ENCODE data around the gene GCC2. TPM values are rescaled to one million over a fixed set of nuclear protein-coding genes. Genes with fewer than 3 reads are reported as not detected.

The GCC2 gene
- total RNA-seq, 1 donor from 2014 or later: 53.9 TPM

GRCh38 chr2:108533832-108534583 lies 85.0 kb downstream of the GCC2 start, which contains the start of gene LIMS1:
TSS of gene LIMS1 (plus strand) at chr2:108534470. CDS start at chr2:108534563, 93 bp downstream.
- Histone ChIP-seq H3K9me3 (ENCODE audit: insufficient read depth, low read depth, low read length) (no peaks in the 10 kb centered on the region), H3K4me1 (ENCODE audit: insufficient read depth, low read length) (peaks cover 28% of the 10 kb centered on the region), H3K9ac (ENCODE audit: low read length) (peak within 1 kb of the TSS; percentile 95), H3K79me2 (ENCODE audit: insufficient read depth, low read length) (peaks cover 45% of the 10 kb centered on the region), H3K27ac (ENCODE audit: low read depth, low read length) (peak within 1 kb of the TSS; percentile 91), H3K27me3 (ENCODE audit: insufficient read depth, low read length) (no peaks in the 10 kb centered on the region), H3K4me3 (ENCODE audit: insufficient read depth, low read depth, low read length) (peak within 1 kb of the TSS; percentile 89), H3K36me3 (ENCODE audit: insufficient read depth, low read length) (no peaks in the 10 kb centered on the region), H2AFZ (ENCODE audit: low read depth, low read length) (peak within 1 kb of the TSS; percentile 16), H4K20me1 (ENCODE audit: insufficient read depth, low read length) (peaks cover 44% of the 10 kb centered on the region), H3K4me2 (ENCODE audit: low read length) (peak within 1 kb of the TSS; percentile 92)
- peak within 1 kb of the TSS; percentile 98 for H3K4me3 Mint-ChIP-seq (ENCODE audit: unreplicated experiment)
- H3K4me1 Mint-ChIP-seq (ENCODE audit: low read depth, unreplicated experiment): peaks cover 19% of the 10 kb centered on the region
- peak within 1 kb of the TSS; percentile 99 for H3K27ac Mint-ChIP-seq (ENCODE audit: unreplicated experiment)
- FAIRE-seq (no peak), DNase-seq (ENCODE audit: low read depth) (peak; percentile 78)
- TF ChIP-seq CTCF (IDR thresholded peaks at IDR 0.05; ENCODE audit: insufficient read depth, low read depth, low read length) (no peak), EZH2 (IDR thresholded peaks at IDR 0.05; ENCODE audit: insufficient read depth, low read length) (no peak)
- H3K9me3 Mint-ChIP-seq (ENCODE audit: unreplicated experiment): no peaks in the 10 kb centered on the region
- peaks cover 3% of the 10 kb centered on the region for H3K36me3 Mint-ChIP-seq (ENCODE audit: low read depth, unreplicated experiment)
- no peaks in the 10 kb centered on the region for H3K27me3 Mint-ChIP-seq (ENCODE audit: low read depth, unreplicated experiment)

- peaks cover 52% of the 10 kb centered on the region for H3K79me2 ChIP-seq (ENCODE audit: insufficient read depth, low read length)
- peak overlapping the region; percentile 95 for H3K9ac ChIP-seq (ENCODE audit: low read length)
- FAIRE-seq: peak; percentile 5
- H3K4me1 ChIP-seq (ENCODE audit: insufficient read depth, low read length): peaks cover 28% of the 10 kb centered on the region
- H2AFZ ChIP-seq (ENCODE audit: low read depth, low read length): no peak overlapping the region
- H3K27ac ChIP-seq (ENCODE audit: low read depth, low read length): peak overlapping the region; percentile 83
- H3K36me3 Mint-ChIP-seq (ENCODE audit: low read depth, unreplicated experiment): peaks cover 4% of the 10 kb centered on the region
- H3K9me3 Mint-ChIP-seq (ENCODE audit: unreplicated experiment): no peaks in the 10 kb centered on the region
- peak overlapping the region; percentile 97 for H3K27ac Mint-ChIP-seq (ENCODE audit: unreplicated experiment)
- no peaks in the 10 kb centered on the region for H3K27me3 Mint-ChIP-seq (ENCODE audit: low read depth, unreplicated experiment)
- no peak for TF ChIP-seq EZH2 (IDR thresholded peaks at IDR 0.05; ENCODE audit: insufficient read depth, low read length)
- no peak for TF ChIP-seq CTCF (IDR thresholded peaks at IDR 0.05; ENCODE audit: insufficient read depth, low read depth, low read length)
- DNase-seq (ENCODE audit: low read depth): no peak
- H3K4me2 ChIP-seq (ENCODE audit: low read length): peak overlapping the region; percentile 92
- H3K27me3 ChIP-seq (ENCODE audit: insufficient read depth, low read length): no peaks in the 10 kb centered on the region
- H3K4me3 Mint-ChIP-seq (ENCODE audit: unreplicated experiment): peak overlapping the region; percentile 95
- peaks cover 25% of the 10 kb centered on the region for H3K4me1 Mint-ChIP-seq (ENCODE audit: low read depth, unreplicated experiment)
- H3K4me3 ChIP-seq (ENCODE audit: insufficient read depth, low read depth, low read length): peak overlapping the region; percentile 89
- H3K36me3 ChIP-seq (ENCODE audit: insufficient read depth, low read length): no peaks in the 10 kb centered on the region
- H4K20me1 ChIP-seq (ENCODE audit: insufficient read depth, low read length): peaks cover 51% of the 10 kb centered on the region
- no peaks in the 10 kb centered on the region for H3K9me3 ChIP-seq (ENCODE audit: insufficient read depth, low read depth, low read length)
Observed at GRCh38 chr2:108534584-108535356, 85.8 kb downstream of the GCC2 start.
